Suppressor macrophage treated with lipopolysaccharide for 4 hours (primary cell): ENCODE data around the gene GULP1.
"Not testable (repeated sequence)": the region's sequence is repeated elsewhere in the genome, so short reads cannot be mapped to it uniquely, and the experiment has no call there.

Source experiments
- DNase-seq: peaks from one replicate; pipeline ENCODE4 v3.0.0-alpha.2; 2020

The GULP1 gene

DNA sequence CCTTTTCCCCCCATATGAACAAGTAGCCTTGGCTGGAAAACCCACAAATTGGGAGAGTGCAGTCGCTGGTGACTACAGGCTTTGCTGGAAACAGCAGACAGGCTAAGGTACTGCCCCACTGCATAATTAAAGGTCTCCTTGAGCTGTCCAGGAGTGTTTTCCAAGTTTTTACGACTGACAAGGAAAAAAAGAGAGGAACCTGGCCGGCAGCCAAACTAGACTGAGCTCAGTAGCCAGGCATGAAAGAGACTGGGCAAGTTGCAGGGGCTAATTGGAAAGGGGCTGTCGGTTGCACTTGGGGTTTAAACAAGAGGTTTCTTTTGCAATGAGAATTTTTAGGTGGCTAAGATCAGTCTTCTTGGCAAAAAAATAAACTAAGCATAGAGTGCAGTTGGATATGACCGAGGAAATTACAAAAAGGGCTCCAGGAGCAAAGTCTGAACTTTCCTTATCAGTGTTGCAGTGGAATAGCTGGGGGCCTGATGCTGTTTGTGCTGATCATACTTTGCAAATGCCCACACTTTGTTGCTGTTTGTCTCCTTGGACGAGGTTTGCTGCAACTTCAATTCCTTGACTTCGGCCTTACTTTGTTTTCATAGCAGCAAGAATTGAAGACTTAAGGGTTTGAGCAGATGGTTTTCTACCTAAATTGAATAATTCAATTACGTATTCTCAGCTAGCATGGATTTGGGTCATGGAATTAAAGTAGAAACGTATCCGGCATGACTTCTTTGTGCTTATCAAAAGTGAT, 2.1 kb downstream of the GULP1 start:
- no peak for DNase-seq

DNA sequence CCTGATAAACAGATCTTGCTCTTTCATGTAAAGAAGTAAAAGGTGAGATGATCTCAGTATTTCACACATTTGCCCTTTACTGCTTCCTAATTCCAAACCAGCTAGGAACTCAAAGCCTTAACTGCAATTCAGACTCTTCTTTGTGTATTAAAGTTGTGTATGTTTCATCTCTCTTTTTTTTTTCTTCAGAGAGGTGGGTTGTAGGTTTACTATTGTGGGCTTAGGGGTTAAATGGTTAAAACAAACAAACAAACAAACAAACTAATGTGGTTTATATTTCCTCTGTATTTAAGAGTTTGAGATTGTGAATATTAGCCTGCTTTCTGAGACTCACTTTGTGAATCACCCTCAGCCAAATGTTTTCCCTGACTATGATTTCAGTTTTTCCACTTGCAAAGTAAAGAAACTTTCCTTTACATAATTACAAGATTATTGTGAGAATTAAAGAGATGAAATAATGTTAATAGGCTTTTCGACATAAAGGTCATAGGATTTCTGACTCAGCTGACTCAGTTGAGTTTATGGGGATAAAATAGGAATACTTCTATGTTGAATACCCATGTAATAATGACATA, 2.8 kb downstream of the GULP1 start:
- no peak for DNase-seq

DNA sequence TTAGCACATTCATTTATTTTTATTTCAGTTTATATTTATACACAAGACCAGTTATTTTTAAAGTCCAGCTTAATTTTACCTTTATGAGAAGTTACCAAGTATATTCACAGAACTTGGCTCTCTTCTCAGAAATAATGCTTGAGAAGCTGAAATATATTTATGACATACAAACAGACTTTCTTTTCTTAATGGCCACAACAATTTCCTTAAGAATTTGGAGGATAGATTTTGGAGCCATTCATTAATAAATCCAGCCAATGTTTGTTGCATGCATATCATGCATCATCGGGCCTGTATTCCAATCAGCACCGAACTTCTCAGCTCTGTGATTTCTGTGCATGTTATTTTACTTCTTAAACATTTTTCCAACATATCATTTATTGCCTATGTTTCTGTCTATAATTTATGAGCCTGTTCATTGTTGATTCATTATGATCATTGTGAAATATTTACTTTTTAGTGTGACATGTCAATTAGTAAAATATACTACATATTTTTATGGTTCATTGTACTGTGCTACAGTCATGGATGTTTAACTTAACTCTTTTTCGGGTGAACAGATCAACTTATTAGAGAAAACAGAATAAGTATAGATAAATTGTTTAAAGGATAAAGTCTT, 3.5 kb downstream of the GULP1 start:
- DNase-seq, result no peak

DNA sequence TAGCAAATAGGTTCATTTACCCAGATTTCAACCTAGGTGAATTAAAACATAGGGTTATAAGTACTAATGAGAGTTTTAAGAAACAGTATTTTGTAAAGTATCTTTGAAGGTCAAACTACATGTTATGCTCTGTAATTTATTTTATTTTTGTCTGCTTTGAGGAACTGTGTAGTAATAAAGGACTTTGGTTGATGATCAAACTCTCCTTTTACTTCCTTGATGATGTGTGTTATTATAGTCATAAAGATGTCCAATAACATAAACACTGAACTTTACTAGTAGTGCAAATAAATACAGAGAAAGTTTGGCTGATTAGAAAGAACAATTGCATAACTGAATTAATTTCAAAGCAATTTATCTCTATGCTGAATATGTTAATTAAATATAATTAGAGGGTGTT, 6.3 kb downstream of the GULP1 start:
- DNase-seq, result no peak

DNA sequence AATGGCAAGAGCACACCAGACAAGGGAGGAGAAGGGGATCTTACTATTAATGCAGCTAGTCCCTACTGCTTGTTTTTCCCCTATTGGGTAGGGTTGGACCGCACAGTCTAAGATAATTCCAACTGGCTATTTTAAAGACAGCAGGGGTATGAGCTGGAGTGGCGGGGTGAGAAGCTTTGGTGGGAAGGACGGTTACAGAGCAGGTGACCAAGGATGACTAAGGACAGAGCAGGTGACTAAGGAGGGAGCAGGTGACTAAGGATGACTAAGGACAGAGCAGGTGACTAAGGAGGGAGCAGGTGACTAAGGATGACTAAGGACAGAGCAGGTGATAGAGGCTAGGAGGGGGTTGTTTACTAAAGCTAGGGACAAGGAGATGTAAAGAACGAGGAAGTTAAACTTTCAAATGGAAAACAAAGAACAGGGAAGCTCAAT, 7.3 kb downstream of the GULP1 start:
- DNase-seq, result not testable (repeated sequence)

DNA sequence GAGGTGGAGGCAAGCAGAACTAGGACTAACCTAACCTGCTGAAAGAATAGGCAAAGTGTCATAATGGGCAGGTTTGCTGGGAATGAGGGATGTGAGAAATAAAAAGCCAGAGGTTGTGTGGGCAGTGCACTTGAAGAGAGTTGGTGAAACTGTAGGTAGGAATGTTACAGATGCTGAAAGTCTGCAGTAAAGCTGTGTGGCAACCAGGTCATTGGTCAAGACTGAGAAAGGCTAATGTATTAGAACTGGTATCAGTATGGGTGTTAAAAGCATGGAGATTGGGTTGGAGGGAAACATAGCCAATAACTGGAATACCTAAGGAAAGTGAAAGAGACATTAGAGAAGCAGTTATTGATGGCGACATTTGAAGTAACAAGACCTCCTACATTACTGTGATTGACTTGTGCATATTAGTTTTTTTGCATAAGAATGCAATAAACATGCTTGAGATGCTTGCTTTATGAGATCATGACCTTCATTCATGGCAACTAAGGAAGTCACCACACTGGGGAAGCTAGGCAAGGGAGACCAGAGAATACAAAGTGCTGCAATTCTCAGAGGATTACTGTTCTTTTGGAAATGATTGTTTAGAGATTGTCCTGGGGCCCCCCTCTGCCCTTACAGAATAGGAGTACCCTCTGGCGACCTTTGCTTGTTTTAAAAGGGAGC, 11.8 kb downstream of the GULP1 start:
- no peak for DNase-seq

DNA sequence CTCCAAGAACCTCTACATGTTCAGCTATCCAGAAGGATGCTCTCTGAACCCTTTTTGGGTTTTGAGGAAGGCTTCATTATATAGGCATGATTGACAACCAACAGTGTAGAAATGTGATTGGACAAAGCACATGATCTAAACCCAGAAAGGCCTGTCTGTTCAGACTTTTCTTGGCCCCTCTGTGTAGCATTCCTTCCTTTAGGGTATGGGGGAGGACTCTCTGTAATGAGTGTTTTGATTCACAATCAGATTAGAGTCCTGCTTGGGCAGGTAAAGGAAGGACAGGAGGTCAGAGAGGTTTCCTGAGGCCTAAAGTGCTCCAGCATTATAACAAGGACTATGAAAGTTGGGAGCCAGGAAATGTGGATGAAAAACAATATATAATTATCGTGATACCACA, 13.6 kb downstream of the GULP1 start:
- DNase-seq, result no peak

DNA sequence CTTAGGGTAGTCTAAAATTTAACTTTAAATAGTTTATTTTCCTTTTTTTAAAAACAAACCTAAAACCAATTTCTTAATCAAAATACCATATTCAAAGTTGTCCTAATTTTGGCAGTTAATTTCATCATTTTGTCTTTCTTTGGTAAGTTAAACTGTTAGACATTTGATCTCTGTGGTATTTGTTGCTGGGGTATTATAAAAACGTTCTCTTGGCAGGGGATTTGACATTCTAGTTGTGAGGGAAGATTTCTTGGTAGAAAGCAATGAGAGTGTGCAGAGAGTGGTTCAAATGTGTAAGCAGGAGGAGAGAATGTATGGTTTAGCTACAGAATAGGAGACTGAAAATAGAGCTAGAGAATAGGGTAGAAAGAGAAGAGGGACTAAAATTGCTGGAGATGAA, 14.6 kb downstream of the GULP1 start:
- DNase-seq, result no peak

DNA sequence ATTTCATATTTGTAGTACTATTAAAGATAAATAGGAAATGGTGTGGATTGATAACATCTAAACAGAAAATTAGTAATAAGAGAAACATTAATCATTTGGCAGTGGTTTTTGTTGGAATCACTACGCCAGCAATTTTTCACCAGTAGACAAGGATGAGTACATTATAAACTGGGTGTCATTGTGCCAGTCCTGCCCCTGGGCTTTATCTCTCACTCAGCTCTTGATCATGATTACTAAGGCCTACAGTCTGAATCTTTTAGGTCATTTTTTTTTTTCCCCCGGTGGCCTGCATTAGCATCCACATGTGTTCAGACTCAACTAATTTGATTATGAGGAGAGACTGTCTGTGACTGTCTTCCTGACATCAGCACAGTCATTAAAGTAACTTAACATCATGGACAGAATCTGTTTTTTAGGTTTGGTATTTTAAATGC, 16.2 kb downstream of the GULP1 start:
- DNase-seq, result no peak

DNA sequence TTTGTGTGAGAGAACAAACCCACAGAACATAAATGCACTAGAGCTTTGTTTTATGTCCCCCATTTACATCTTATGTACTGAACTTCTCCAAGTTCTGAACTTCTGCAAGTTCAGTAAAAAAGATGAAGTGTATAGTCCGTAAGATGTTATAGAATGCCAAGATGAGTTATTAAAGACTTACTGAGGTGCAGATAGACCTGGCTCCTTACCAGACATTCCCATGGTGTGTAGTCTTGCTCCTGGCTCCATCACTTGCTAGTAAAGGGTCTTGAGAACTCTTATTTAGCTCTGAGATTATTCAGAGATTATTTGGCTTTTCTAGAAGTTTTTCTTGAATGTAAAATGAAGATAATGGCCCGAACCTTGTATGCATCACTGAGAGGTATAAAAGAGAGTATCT, 16.8 kb downstream of the GULP1 start:
- no peak for DNase-seq

DNA sequence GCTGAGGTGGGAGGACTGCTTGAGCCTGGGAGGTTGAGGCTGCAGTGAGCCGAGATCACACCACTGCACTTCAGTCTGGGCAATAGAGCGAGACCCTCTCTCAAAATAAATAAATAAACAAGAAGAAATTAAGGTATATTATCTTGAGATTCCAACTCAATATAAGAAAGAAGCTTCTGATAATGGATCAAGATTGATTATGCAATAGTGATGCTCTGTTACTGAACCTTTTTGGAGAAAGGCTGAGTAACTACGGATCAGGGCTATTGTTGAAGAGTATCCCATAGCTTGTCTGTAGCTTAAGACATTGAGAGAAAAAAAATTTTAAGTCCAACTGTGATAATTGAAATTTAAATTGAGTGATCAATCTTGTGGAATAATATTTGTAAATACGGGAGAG, 17.7 kb downstream of the GULP1 start:
- DNase-seq, result no peak

DNA sequence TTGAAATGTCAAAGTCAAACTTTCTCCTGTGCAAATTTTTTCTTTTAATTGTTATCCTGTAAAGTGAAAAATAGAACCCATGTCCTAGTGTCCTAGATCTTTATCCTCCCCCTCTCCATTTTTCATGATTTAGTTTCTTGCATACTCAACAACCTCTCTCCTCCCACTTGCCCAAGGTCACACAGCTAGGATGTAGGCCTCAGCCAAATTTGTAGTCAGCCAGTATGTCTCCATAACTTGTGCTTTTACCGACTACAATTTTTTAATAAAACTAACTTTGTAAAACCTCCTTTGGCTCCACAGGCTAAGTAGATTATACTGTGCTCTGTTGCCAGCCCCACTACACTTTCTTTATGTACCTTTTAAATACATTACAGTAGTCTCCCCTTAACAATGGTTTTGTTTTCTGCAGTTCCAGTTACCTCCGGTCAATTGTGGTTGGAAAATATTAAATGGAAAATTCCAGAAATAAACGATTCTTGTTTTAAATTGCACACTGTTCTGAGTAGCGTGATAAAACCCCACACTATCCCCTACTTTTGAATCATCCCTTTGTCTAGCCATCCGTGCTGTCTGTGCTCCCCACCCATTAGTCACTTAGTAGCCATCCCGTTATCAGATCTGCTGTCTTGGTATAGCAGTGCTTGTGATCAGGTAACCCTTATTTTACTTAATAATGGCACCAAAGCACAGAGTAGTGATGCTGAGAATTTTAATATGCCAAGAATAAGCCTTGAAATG, 22.8 kb downstream of the GULP1 start:
- DNase-seq, result no peak

DNA sequence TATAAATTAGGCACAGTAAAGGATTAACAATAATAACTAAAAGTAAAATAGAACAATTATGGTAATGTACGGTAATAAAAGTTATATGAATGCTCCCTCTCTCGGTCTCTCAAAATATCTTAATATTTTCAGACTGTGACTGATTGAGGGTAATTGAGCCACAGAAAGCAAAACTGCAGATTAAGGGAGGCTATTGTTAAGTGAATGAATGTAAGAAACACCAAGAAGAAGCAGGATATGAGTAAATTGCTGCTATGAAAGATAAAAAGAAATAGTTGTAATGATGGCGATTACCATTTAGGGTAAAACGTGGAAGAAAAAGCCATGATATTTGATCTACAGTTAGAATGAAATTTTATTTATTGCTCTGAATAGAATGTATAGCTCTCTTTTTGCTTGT, 24.1 kb downstream of the GULP1 start:
- no peak for DNase-seq

DNA sequence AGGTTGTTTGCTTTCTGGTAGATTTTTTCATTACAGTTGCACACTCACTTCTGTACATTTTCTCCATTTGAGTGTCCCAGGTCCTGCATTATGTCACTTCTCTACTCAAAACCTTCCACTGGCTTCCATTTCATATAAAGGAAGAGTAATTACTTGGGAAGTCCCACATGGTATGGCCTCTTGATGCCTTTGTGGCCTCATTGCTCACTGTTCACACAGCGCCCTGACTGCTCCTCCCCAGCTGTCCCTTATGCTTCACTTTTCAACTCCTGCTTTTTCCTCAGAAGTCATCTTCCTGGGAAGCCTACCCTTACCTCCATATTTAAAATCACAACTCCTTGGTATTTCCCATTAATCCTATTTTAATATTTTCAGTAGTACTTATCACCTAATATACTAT, 24.7 kb downstream of the GULP1 start:
- no peak for DNase-seq

DNA sequence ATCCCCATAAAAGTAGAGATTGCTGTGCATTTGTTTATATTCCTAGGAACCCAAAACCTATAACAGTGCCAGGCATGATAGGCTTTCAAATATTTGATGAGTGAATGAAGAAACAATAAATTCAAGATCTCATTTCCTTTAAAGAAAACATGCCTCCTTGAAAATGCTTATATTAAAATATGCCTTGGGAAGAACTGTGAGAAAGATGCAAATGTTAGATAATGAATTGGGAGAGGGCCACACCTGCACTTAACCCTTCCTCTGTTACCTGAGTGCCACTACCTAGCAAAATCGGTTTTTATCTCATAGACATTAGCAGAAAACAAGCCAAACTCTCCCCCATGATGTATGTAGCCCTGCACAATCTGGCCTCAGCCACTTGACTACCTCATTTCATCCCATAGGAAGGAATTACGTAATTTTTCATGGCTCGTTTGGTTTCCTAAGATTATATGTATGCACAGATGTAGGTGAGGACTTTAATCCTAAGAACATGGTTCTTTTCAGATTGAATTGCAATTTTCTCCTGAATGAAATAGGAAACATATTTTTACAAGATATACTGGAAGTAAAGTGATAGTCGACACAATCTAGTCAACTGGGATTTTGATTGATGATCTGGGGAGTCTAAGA, 25.2 kb downstream of the GULP1 start:
- DNase-seq, result no peak

DNA sequence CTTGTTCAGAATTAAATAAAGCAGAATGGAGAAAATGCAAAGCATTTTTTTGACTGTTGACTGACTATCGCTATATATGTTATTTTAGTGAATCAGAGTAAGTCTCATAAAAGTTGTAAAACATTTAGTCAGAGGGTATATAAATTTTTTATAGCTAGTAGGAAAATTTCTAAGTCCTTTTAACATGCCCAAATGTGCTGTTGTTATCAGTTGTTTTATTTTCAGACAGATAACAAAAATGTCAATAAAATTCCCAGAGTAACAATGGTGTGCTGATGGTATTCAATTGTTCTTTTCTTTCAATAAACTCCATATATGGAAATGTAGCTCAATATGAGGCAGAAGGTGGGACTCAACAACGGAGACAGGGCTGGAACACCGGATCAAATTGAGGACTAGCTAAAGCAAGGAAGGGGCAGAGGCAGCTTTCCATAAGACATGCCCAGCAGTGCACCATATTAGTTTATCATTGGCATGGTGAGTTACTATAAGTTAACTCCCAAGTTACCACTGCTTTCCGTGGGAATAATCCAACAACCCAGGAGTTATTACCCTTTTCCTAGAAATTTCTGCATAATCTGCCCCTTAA, 26.6 kb downstream of the GULP1 start:
- DNase-seq, result no peak

DNA sequence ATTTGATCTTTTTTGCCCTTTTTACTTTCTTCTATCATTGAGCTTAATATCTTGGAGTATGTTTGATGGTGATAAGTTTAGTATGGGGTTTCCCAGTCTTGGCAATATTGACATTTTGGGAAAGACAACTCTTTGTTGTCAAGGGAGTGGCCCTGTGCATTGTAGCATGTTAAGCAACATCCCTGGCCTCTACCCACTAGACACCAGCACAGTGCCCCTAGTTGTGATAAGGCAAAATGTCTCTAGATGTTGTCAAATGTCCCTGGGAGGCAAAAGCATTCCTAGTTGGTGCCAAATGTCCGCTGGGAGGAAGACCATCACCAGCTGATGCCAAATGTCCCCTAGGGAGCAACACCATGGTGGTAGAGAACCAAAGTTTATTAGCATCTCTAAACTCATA, 28.2 kb downstream of the GULP1 start:
- no peak for DNase-seq

DNA sequence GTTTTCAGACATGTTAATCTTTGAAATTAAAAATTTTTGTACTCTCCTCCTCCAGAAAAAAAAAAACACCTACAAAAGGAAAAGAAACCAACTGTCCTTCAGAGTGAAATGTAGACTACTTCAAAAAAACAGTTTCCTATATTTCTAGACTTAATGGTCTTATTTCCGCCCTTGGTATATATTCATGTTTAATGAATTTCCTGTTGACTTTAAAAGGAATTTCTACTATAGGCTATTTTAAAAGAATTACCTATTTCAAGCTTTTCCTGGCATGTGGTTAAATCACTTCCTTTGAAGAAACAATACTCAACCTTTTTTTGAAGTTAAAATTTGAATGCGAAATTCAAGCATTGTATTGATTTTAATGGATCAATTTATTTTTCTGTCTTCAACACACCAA, 29.2 kb downstream of the GULP1 start:
- no peak for DNase-seq

DNA sequence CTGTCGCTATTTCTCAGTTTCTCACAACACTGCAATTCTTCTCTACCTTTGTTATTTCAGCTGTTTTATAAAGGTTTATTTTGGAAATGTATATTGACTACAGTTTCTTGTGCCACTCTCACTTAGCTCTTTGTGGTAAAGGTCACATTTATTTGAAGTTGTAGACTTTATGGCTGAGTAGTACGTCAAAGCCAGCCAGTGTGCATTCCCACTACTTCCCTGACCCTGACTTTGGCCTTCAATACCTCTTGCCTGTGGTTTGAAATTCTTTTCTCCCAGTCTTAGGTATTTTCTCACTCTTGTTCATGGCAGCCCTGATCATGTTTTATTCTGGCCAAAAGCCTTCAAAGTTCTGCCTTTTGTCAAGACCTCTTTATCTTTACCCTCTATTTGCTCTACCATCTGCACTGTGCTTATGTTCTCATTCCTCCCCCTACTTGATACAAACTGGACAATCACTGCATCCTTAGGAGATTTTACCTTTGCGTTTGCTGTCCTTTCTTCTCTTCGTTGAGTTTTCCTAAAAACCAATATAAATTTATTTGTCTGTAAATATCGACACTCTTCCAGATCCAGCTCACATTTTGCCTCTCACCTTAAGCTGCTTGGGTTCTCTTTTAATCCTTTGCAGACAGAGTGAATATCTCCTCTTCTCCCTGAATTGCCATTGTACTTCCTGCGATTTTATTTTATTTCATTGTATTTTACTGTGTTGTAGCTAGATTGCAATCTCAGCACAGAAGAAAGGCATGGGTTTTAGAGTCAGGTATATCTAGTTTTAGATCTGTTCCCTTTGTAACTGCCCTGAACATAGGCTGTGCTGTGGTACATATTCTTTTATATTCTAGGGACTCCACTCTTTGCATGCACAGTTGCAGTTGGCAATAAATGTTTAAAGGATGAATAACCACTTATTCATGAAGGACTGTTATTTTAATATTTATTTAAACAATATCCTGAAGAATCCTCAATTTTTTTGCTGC, 31.2 kb downstream of the GULP1 start:
- DNase-seq, result no peak

DNA sequence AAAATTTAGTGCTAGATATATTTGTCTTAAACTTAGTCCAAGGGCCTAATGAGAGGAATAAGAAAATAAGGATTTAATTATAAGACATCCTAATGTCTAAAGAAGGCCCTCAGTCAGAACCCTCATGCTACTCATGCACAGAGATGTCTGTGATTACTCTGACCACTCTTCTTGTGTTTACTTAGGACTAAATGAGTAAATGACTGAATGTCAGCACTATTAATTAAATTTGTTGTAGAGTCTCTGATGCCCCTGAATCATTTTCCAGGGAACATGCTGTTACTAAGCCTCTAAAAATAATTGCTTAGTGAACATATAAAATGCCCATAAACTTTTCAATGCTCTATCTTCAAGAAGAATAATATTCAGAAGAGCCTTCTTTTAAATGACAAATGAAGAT, 32.4 kb downstream of the GULP1 start:
- DNase-seq, result no peak

DNA sequence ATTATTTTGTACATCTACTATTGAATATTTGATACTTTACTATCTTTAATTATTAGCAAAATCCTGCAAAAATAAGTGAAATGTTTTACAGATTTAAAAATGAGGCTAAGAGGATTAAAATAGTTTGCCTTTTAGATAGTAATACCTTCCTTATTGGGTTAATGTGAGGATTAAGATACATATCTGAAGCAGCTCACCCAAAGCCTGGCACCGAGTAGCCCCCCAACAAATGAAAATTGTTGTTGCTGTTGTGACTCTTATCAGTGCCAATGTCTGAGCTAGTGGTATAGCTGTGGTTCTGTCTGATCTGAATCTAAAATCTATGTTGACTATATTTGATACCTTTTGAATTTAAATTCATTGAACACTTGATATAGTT, 34.6 kb downstream of the GULP1 start:
- DNase-seq, result no peak
